Measurements from ENCODE around the gene MXRA8. TPM values are rescaled to one million over a fixed set of nuclear protein-coding genes. Genes with fewer than 3 reads are reported as not detected.

MXRA8 gene
- total and polyA plus RNA-seq, 8 donors: 78.3 to 151 (median 136) TPM

DNA sequence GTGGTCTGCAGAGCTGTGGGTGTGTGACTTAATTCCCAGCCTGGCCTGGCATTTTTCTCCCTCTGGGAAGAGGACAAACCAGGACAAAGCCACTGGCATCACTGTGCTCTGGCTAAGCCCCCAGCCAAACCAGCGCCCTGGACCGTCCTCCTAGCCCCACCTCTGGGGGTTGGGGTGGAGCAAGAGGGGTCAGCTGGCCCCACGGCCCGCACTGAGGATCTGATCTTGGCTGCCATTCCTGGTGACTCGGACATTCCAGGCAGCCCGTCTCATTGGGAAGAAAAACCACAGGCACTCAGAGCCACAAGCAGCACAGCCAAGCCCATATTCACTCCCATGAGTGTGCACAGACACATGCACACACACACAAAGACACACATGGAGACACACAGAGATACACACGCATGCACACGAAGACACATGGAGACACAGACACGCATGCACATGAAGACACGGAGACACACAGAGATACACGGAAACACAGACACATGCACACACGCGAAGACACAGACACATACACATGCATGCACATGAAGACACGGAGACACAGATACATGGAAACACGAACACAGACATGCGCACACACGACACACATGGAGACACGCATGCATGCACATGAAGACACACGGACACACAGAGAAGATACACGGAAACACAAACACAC is 2.3 kb upstream of the MXRA8 start:
- Histone ChIP-seq H3K27ac (peak overlapping the region; percentile 46 to 87), H3K36me3 (no peaks in the 10 kb centered on the region), H3K9me3 (no peaks in the 10 kb centered on the region), H3K4me3 (no peak overlapping the region), H3K4me1 (peaks cover 13% of the 10 kb centered on the region in 2 donors), H3K27me3 (peaks cover 0 to 76% of the 10 kb centered on the region in 2 donors)
- intact Hi-C loops (cut with DNase I): no loop called here
- DNase-seq (peak in 2 of 4 donors; percentile 72 to 82), ATAC-seq (peak; percentile 63)
- TF ChIP-seq CTCF (IDR thresholded peaks at IDR 0.05): no peak

GRCh38 chr1:1359664-1360468 is 1.5 kb upstream of the MXRA8 start:
- no peak for TF ChIP-seq CTCF (IDR thresholded peaks at IDR 0.05)
- ATAC-seq (peak; percentile 4), DNase-seq (peak in 1 of 4 donors; percentile 72)
- Histone ChIP-seq H3K4me1 (peaks cover 17 to 19% of the 10 kb centered on the region in 2 donors), H3K9me3 (no peaks in the 10 kb centered on the region), H3K4me3 (no peak overlapping the region), H3K27me3 (peaks cover 4 to 84% of the 10 kb centered on the region in 2 donors), H3K27ac (peak overlapping the region; percentile 46 to 87), H3K36me3 (no peaks in the 10 kb centered on the region)
- intact Hi-C loops (cut with DNase I): no loop called here

GRCh38 chr1:1359308-1359663 is 931 bp upstream of the MXRA8 start:
- ATAC-seq: peak; percentile 12
- no peak for DNase-seq
- Histone ChIP-seq H3K27me3 (peaks cover 9 to 84% of the 10 kb centered on the region in 2 donors), H3K27ac (peak overlapping the region; percentile 66 to 87), H3K4me1 (peaks cover 17 to 25% of the 10 kb centered on the region in 2 donors), H3K9me3 (no peaks in the 10 kb centered on the region), H3K4me3 (no peak overlapping the region), H3K36me3 (no peaks in the 10 kb centered on the region)
- intact Hi-C loops (cut with DNase I): no loop called here
- TF ChIP-seq CTCF (IDR thresholded peaks at IDR 0.05): no peak

GRCh38 chr1:1357871-1358432 is 403 bp downstream of the MXRA8 start:
- no peak for DNase-seq
- Histone ChIP-seq H3K4me3 (peak overlapping the region; percentile 40 to 42), H3K4me1 (peaks cover 17 to 36% of the 10 kb centered on the region in 2 donors), H3K9me3 (no peaks in the 10 kb centered on the region), H3K36me3 (no peaks in the 10 kb centered on the region), H3K27ac (peak overlapping the region; percentile 66 to 87), H3K27me3 (peaks cover 21 to 94% of the 10 kb centered on the region in 2 donors)
- TF ChIP-seq CTCF (IDR thresholded peaks at IDR 0.05): no peak
- no peak for ATAC-seq
- intact Hi-C loops (cut with DNase I): no loop called here
